Endometrium (tissue), 2 donors: ENCODE data around the gene CCP110.

Experiments used
- FAIRE-seq: peaks from 2 replicates; lab custom pipeline; 2012; peaks lifted over from hg19 to GRCh38; lab: Jason Lieb, UNC
- donor health status: control.
- donor health status: control.

The CCP110 gene, protein sequence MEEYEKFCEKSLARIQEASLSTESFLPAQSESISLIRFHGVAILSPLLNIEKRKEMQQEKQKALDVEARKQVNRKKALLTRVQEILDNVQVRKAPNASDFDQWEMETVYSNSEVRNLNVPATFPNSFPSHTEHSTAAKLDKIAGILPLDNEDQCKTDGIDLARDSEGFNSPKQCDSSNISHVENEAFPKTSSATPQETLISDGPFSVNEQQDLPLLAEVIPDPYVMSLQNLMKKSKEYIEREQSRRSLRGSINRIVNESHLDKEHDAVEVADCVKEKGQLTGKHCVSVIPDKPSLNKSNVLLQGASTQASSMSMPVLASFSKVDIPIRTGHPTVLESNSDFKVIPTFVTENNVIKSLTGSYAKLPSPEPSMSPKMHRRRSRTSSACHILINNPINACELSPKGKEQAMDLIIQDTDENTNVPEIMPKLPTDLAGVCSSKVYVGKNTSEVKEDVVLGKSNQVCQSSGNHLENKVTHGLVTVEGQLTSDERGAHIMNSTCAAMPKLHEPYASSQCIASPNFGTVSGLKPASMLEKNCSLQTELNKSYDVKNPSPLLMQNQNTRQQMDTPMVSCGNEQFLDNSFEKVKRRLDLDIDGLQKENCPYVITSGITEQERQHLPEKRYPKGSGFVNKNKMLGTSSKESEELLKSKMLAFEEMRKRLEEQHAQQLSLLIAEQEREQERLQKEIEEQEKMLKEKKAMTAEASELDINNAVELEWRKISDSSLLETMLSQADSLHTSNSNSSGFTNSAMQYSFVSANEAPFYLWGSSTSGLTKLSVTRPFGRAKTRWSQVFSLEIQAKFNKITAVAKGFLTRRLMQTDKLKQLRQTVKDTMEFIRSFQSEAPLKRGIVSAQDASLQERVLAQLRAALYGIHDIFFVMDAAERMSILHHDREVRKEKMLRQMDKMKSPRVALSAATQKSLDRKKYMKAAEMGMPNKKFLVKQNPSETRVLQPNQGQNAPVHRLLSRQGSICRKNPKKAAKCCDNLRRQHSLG

DNA sequence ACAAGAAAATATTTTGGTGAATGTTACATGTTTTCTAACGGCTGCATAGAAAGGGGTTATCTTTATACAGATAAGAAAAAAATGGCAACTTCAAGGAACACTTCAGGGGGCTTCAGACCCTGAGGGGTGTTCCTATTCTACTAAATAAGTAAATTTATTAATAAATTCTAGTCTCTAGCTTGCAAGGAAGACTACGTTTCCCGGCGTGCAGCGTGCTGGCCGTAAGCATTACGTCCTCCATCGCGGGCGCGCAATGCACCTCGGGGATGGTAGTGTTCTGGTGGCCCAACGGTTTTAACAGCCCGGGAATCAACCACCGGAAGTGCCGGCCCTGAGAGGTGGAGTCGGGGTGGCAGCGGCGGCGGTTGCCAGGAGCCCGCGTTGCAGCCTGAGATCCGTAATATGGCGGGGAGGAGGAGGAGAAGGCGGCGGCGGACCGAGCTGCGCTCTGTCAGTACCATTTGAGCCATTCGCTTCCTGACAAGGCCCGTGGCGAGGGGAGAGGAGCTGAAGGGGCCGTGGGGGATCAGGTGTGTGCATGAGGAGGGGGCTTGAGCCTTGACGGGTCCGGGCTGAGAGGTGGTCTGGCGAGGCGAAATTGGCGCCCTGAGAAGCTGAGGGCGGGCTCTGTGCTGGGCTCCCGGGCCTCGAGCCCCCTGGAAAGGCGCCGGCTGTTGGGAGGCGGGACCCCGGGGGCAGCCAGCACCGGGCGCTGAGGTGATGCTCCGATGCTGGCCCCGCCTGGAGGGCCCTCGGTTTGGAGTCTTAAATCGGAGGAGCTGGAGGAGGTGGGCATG lies at the start of gene CCP110:
Gene CCP110 (plus strand): TSS at position 384 of the 797 bp plus-strand sequence. CDS start 3,940 bp downstream, outside the sequence.
- FAIRE-seq = peak; percentile 91

DNA sequence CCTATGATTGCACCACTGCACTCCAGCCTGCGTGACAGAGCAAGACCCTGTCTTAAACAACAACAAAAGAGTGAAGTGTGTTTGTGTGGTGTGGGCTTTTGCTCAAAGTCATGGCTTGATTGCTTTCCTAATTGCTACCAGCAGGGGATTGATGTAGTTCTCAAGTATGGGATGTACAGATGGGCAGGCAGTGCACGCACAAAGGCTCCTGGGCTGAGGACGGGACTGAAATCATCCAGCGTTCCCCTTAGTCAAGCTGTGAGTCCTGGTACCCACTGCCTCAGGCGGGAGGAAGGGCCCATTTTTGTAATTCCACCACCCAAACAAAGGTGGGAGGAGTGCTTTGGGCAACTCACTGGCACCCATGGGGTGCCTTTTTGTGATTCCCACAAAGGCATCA lies 49.1 kb upstream of the CCP110 start:
- FAIRE-seq = no peak

DNA sequence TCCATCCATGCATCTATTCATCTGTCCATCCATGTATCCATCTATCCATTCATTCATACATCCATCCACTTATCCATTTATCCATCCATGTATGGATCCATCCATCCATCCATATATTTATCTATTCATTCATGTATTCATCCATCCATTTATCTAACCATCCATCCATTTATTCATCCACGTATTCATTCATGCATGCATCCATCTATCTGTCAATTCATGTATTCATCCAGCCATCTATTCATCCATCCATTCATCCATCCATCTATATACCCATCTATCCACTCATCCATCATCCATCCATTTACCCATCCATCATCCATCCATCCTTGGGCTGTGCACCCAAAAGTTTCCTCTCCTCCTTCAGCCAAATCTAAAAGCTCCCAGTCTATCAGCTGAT lies 45.2 kb upstream of the CCP110 start:
- no peak for FAIRE-seq

DNA sequence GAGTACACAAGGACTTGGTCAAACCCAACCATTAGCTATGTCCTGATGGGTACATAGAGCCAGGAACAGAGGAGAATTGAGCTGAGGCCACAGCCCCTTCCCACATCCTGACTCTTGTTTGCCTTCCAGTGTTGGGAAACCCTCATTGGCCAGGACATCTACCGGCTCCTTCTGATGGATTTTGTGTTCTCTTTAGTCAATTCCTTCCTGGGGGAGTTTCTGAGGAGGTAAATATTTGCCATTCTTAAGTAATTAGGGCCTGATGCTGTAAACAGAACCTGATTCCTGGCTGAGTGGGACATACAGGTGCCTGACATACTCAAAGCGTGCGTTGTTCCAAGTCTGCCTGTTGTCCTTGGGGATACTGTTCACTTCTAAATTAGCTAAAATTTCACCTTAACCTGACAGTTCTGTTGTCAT lies 44.4 kb upstream of the CCP110 start:
- FAIRE-seq = no peak

DNA sequence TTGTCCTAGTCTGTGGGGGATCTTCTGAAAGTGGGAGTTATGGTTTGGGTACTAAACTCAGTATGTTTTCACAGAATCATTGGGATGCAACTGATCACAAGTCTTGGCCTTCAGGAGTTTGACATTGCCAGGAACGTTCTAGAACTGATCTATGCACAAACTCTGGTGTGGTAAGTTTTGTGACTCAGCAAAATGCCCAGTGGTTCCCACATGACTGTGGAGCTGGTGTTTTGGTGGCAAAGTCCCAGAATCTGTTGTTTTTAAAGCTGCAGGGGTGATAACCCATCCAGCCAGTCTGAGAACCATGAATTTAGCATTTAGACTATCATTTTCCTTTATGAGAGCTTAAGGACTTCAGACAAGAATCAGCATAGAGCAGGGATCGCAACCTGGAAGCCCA lies 42.4 kb upstream of the CCP110 start:
- no peak for FAIRE-seq

DNA sequence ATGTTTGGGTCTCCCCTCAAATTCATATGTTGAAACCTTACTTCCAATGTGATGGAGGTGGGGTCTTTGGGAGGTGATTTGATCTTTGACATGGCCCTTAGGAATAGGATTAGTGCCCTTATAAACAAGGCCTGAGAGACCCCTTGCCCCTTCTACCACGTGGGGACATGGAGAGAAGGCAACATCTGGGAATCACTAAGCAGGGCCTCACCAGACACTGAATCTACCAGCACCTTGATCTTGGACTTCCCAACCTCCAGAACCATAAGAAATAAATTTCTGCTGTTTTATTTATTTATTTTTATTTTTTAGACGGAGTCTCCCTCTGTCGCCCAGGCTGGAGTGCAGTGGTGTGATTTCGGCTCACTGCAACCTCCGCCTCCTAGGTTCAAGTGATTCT lies 42.0 kb upstream of the CCP110 start:
- no peak for FAIRE-seq

DNA sequence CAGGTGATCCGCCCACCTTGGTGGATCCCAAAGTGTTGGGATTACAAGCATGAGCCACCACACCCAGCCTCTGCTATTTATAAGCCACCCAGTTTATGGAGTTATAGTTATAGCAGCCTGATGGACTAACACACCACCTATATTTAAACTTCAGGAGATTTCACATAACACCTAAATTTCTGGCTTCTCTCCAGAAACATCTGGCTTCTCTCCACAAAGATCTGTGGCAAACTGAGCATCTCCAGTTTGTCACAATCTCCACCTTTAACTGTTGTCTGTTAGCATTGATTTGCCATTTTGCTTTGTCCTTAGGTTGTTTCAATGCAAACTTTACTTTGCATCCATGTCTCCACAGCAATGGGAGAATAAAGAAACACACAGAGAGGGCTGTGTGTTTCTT lies 41.5 kb upstream of the CCP110 start:
- no peak for FAIRE-seq

DNA sequence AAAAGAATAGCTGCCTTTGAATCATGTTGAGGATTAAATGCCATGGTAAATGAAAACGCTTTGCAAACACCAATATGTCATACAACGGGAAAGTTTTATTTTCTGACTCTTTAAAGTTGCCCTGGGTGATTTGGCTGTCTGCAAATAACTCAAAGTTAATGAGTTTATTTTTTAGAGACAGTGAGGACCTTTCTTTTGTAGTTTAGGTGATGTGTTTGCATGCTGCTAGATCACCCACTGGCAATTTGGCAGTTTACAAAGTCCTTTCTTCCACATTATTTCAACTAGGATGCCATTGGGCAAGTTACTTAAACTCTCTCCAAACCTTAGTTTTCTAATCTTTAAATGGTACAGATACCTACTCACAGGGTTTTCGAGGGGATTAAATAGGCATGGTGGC lies 39.6 kb upstream of the CCP110 start:
- FAIRE-seq = no peak

DNA sequence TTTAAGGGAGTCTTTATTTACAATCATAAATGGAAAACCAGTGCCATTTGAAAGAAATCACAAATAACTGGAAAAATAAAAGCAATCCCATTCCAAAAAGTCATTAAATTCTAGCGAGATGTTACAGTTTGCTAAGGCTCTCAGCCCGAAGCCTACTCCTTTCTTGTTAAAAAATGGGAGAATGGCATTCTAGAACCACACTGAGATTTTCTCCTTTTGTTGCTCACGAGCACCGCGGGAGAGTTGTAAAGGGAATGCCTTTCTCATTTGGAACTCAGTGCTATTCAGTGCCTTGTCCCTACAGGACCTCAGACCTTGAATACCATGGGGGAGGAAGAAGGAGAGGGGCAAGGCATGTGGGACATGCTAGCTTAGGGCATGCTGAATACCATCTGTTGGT lies 38.1 kb upstream of the CCP110 start:
- no peak for FAIRE-seq

DNA sequence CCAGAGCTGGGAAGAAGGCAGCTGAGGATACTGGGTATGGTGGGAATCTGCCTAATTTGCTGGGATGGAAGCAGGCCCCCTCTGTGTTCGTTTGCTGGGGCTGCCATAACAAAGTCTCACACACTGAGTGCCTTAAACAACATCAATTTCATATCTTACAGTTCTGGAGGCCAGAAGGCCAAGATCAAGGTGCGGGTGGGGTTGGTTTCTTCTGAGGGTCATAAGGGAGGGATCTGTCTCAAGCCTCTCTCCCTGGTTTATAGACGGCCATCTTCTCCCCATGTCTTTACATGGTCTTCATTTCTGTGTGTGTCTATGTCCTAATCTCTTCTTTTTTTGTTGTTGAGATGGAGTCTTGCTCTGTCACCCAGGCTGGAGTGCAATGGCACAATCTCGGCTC lies 37.7 kb upstream of the CCP110 start:
- FAIRE-seq = no peak

DNA sequence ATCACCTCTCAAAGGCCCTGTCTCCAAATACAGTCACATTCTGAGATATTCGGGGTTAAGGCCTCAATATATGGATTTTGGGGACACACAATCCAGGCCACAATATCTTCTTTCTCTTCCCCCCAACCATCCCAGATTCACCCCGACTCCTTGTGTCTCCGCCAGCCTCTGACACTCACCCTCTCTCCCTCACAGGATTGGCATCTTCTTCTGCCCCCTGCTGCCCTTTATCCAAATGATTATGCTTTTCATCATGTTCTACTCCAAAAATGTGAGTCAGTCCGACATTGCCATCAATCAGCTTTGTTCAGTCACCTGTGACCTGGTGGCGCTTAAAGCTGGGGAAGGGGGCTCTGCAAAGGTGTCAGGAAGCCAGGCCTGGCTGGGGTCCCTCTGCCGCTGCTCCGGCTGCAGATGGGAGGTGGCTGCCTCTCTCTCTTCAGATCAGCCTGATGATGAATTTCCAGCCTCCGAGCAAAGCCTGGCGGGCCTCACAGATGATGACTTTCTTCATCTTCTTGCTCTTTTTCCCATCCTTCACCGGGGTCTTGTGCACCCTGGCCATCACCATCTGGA lies 36.9 kb upstream of the CCP110 start:
- FAIRE-seq = no peak

DNA sequence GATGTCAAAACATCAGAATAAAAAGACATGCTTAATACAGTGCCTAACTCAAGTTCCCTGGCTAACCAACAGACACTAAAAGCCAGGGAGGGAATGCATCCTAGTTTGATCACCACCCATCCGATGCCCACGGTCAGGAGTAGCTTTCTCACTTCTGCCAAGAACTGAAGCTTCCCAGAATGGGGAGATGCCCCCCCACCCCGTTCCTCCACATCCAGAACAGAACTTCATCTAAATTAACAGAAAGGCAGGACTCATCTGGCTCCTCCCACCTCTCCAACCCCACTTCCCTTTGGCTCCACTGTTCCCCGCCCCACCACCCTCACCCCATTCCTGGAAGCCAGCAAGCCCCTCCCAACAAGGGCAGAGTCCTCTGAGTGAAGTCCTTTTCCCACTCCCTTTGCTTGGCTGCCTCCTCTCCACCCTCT lies 35.5 kb upstream of the CCP110 start:
- FAIRE-seq = no peak

DNA sequence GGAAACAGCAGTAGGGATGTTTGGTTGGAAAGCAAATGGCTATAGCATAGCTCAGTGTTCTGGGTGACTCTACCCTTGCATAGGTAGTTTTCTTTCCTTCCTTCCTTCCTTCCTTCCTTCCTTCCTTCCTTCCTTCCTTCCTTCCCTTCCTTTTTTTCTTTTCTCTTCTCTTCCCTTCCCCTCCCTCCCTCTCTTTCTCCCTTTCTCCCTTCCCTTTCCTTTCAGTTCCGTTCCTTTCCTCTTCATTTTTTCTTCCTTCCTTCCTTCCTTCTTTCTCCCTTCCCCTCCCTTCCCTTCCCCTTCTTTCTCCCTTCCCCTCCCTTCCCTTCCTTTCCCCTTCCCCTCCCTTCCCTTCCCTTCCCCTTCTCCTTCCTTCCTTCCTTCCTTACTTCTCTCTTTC lies 33.1 kb upstream of the CCP110 start:
- FAIRE-seq = no peak

DNA sequence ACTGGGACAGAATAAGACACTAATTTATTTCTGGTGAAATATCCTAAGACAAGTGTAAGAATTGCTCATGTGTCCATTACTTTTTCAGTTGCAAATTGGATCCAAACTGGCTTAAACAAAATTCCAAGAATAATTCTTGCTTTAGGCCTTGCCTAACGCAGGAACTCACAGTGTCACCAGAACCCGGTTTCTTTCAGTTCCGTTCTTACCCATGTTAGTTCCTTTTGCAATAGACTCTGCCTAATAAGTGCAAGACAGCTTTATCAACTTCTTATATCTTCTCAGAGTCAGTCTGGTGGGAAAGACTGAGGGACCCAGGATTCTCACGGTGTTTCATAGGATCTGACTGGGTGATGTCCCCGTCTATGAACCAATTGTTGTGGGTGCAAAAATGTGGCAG lies 26.6 kb upstream of the CCP110 start:
- FAIRE-seq = no peak

DNA sequence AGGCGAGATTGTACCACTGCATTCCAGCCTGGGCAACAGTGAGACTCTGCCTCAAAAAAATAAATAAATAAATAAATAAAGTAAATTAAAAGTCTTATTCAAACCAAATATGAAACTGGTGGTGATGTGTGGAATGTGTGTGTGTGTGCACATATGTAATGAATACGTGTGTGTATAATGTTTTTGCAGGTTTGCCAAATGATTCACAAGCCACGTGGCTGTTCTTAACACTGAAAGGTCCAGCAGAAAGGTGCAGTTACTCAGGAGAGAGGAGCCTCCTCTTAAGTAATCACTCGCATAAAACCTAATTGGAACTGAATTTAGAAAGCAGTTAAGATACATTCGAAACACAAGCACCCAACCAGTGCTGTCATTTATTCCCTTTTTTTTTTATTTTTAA lies 24.7 kb upstream of the CCP110 start:
- FAIRE-seq = no peak

DNA sequence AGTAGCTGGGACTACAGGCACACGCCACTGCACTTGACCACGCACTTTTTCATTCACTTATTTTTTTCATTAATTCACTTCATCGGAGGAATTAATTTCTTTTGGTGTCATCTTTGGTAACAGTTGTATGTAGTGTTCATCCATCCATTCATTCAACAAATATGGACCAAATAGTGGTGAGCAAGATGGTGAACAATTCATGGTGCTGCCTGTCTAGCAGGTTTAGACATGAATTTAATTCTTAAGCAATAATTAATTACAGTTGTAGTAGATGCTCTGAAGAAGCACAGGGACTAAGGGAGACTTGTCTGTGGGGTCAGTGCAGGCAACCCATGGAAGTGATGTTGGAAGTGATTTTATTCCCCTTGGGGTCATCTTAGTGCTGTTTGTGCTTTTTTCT lies 24.3 kb upstream of the CCP110 start:
- FAIRE-seq = no peak

DNA sequence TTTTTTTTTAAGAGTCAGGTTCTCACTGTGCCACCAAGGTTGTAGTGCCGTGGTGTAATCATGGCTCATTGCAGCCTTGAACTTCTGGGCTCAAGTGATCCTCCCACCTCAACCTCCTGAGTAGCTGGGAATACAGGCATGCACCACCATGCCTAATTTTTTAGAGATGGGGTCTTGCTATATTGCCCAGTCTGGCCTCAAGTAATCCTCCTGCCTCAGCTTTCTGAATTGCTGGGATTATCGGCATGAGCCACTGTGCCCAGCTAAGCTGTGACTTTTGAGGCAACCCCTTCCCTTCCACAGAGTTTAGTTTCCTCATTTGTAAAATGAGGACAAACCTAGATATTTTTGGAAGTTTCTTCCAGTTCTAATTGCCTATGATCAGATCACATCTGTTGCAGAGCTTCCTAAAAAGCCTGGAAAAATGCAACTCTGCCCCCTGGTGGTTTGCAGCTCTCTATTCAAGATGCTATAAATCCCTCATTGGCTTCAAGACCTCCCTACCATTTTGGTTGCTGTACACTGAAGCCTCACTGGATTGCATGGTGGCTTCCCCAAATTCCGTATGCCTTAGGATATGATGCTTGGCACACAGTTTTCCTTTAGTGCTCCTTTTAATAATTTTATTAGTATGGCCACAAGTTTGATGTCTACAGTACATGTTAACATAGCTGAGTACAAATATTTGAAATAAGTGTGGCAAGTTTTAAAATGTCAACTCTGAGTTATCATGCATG lies 21.2 kb upstream of the CCP110 start:
- no peak for FAIRE-seq

DNA sequence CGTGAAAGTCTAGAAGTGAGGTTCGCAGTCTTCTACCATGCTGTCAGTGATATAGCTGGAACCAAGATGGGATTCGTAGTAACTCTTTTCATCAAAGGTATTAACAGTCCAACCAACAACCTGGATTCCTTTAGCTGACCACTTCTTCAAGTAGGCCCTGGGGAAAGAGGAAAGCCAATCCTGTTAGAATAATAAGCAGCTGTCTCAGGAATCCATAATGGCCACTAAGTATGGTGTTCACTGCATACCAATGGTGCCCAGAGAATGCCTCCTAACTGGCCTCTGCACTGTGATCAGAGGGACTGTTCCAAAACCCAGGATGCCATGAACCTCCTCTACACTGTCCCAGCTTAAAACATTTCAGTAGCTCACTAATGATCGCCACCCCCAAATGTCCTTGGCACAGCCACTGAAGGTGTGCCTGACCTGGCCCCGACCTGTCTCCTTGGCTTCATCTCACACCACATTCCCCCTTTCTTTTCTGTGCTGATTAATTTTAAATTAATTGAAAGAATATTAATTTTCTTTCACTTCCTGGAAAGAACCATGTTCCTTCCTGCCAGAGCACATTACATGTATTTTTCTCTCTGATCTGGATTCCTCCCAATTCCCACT lies 20.2 kb upstream of the CCP110 start:
- FAIRE-seq = no peak

DNA sequence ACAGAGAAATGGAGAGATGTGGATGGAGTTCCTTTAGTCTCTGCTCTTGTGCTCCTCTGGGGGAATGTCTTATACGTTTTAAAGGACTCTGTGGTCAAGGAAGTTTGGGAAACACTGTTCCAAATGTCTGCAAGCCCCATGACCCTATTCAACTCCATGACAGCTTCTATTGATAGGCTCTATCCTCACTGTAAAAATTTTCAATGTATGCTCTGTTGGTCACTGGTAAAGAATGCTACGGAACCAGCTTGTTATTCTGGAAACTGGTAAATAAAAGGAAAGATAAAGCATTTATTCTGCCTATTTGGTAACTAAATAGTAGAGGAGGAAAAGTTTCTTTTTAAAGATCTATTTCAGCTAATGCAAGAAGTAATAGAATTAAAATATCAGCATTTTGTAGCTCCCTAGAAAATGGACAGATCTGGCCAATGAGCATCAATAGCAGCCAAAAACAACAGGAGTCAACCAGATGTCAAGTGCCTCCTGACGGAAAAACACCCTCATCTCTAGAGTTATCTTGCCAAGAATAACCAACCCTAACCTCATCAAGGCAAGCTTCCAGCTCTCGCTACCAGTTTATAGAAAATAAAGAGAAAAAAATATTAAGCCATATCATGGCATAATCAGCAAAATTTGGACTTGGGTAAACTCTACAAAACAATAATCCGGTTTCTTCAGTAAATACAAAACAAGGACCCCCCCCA lies 18.0 kb upstream of the CCP110 start:
- FAIRE-seq = no peak

DNA sequence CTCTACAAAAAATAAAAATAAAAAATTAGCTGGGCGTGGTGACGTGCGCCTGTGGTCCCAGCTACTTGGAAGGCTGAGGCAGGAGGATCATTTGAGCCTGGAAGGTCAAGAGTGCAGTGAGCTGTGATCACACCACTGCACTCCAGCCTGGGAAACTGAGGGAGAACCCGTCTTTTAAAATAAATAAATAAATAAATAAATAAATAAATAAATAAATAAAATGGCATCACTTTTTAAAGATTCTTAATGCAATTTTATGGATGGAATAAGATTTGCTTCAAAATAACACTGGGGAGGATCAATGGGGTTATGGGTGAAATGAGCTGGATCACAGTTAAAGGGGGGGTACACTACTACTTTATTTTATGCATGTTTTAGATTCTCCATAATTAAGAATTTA lies 16.8 kb upstream of the CCP110 start:
- FAIRE-seq = no peak
